ENCODE measurements around the gene TMEM179.

TMEM179 gene

DNA sequence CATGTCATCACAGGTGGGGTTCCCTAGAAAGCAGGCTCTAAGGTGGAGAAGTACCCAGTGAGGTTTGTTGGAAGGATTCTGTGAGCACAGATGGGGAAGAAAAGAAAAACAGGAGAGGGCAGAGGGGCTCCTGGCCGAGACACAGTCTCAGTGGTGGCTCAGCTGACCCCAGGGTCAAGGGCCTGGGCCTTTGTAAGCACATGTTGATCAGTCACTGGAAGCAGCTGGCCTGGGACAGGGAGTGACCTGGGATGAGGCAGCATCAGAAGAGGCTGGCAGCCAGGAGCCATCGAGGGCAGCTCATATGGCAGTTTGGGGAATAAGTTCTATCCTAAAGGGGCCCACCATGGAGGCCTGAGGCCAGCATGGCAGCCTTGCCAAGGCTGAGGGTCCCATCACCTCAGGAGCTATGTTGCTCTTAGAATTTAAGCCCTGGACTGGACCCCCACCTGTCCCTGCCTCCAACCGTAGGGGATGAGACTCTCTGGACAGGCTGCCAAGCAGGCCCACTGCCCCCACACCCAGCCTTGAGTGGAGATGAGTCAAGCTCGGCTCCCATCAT, 6.3 kb upstream of the TMEM179 start:
- Histone ChIP-seq H3K4me3 (ENCODE audit: extremely low read depth, insufficient read depth, low read length, poor library complexity, severe bottlenecking) (no peak overlapping the region), H3K9me3 (ENCODE audit: control insufficient read depth, low read length) (no peaks in the 10 kb centered on the region), H3K4me1 (ENCODE audit: control insufficient read depth, insufficient read depth, low read length, poor library complexity, severe bottlenecking) (no peaks in the 10 kb centered on the region), H3K36me3 (ENCODE audit: control insufficient read depth, insufficient read depth, low read length) (no peaks in the 10 kb centered on the region), H3K27ac (ENCODE audit: low read depth, low read length, severe bottlenecking) (no peak overlapping the region)
- 87% methylated on average over 4 of the region's 4 CpGs for WGBS, 2 experiments (ENCODE audit: insufficient coverage in 2 of 2)

DNA sequence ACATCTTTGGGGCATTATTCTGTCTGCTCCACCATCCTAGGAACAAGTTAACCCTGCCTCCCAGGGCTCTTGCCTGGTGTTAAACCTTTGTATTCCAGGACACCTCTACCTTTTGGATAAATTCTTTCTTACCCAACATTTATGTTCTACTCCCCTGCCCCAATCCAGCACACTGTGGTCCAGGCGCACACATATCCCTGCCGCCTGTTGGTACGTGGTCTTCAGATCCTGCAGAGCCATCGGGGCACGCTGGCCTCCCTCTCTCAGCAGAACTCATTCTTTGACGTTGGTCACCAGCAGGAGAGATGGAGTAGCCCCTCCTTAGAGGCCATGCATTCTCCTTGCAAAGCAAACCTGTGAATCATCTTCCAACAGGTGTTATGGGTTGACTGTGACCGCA, 5.1 kb upstream of the TMEM179 start:
- WGBS, 2 experiments (ENCODE audit: insufficient coverage in 2 of 2): 77 to 80% methylated on average over 6 to 7 of the region's 7 CpGs
- no peak overlapping the region for H3K27ac ChIP-seq (ENCODE audit: low read depth, low read length, severe bottlenecking)
- H3K4me1 ChIP-seq (ENCODE audit: control insufficient read depth, insufficient read depth, low read length, poor library complexity, severe bottlenecking): peaks cover 3% of the 10 kb centered on the region
- H3K9me3 ChIP-seq (ENCODE audit: control insufficient read depth, low read length): no peaks in the 10 kb centered on the region
- no peaks in the 10 kb centered on the region for H3K36me3 ChIP-seq (ENCODE audit: control insufficient read depth, insufficient read depth, low read length)
- no peak overlapping the region for H3K4me3 ChIP-seq (ENCODE audit: extremely low read depth, insufficient read depth, low read length, poor library complexity, severe bottlenecking)

DNA sequence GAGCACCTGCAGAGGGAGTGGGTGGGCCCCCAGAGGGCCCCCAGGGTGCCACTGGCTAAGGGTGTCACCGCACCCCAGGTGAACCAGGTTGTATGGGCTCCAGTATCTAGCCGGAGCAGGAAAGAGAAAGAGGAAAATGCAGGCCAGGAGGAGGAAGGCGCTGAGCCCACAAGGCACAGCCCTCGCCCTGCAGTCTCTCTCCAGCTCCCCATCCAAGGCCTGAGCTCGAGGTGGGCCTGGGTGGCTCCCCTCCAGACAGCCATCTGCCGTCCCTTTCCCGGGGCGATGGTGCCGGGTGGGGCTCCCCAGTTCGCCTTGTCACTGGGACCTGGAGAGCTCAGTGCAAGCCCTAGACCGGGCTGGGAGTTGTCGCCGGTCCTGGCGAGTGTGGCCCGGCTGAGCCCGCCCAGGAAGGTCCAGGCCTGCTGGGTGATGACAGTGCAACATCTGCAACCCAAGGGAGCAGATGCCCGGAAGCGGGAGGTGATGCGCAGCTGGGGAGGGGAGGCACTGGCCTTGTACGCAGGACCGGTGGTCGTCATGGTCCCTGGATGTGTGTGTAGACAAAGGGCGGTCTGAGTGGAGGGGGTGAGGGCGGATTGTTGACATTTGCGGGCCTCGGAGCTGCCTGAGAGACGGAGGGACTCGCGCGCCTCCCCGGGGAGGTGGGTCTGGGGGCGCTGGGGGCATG, 716 bp downstream of the TMEM179 start:
- 51 to 66% methylated on average over 18 to 31 of the region's 32 CpGs for WGBS, 2 experiments (ENCODE audit: insufficient coverage in 2 of 2)
- H3K36me3 ChIP-seq (ENCODE audit: control insufficient read depth, insufficient read depth, low read length): no peaks in the 10 kb centered on the region
- peaks cover 3% of the 10 kb centered on the region for H3K4me1 ChIP-seq (ENCODE audit: control insufficient read depth, insufficient read depth, low read length, poor library complexity, severe bottlenecking)
- no peak overlapping the region for H3K27ac ChIP-seq (ENCODE audit: low read depth, low read length, severe bottlenecking)
- no peaks in the 10 kb centered on the region for H3K9me3 ChIP-seq (ENCODE audit: control insufficient read depth, low read length)
- no peak overlapping the region for H3K4me3 ChIP-seq (ENCODE audit: extremely low read depth, insufficient read depth, low read length, poor library complexity, severe bottlenecking)

DNA sequence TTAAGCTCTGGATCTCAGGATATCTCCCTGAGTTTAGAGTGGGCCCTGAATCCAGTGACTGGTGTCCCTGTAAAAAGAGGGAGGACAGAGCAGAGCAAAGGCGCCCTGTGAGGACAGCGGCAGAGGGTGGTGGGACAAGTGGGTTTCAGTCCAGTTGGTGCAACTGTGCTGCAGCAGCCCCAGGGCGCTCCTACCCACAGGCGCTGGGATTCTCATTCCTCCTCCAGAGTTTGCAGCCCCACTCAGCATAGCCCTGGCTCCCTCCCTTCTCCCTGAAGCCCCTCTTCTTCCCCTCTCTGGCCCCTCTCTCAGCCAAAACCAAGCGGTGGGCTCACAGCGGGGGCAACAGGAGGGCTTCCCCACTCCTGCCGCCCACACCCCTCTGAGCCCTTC, 1.6 kb downstream of the TMEM179 start:
- H3K36me3 ChIP-seq (ENCODE audit: control insufficient read depth, insufficient read depth, low read length): no peaks in the 10 kb centered on the region
- no peak overlapping the region for H3K27ac ChIP-seq (ENCODE audit: low read depth, low read length, severe bottlenecking)
- H3K4me3 ChIP-seq (ENCODE audit: extremely low read depth, insufficient read depth, low read length, poor library complexity, severe bottlenecking): no peak overlapping the region
- 93 to 100% methylated on average over 4 to 5 of the region's 7 CpGs for WGBS, 2 experiments (ENCODE audit: insufficient coverage in 2 of 2)
- H3K4me1 ChIP-seq (ENCODE audit: control insufficient read depth, insufficient read depth, low read length, poor library complexity, severe bottlenecking): peaks cover 3% of the 10 kb centered on the region
- no peaks in the 10 kb centered on the region for H3K9me3 ChIP-seq (ENCODE audit: control insufficient read depth, low read length)

DNA sequence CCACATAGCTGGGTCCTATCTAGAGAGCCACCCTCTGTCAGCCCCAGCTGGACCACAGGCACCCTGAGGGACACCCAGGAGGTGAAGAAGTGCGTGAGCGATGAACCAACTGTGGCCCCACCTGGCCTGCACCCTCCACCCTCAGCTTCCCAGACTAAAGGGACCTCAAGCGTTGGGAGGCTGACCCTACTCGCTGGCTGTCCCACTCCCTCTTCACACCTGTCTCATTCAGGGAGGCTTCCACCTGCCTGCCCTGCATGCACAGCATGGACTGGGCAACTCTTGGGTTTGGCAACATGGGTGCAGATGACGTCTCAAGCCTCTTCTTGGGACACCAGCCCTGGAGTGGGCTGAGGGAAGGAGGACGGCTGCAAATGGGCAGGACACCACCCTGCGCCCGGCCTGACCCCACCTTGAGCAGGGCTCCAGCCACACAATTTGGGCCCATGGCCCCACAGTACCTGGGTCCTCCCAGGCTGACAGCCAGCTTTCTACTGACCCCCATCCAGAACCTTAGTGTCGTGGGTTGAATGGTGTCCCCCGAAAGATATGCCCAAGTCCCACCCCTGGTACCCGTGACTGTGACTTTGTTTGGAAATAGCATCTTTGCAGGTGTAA, 2.1 kb downstream of the TMEM179 start:
- H3K4me1 ChIP-seq (ENCODE audit: control insufficient read depth, insufficient read depth, low read length, poor library complexity, severe bottlenecking): peaks cover 3% of the 10 kb centered on the region
- no peaks in the 10 kb centered on the region for H3K36me3 ChIP-seq (ENCODE audit: control insufficient read depth, insufficient read depth, low read length)
- no peak overlapping the region for H3K27ac ChIP-seq (ENCODE audit: low read depth, low read length, severe bottlenecking)
- 94 to 98% methylated on average over 8 of the region's 11 CpGs for WGBS, 2 experiments (ENCODE audit: insufficient coverage in 2 of 2)
- H3K4me3 ChIP-seq (ENCODE audit: extremely low read depth, insufficient read depth, low read length, poor library complexity, severe bottlenecking): no peak overlapping the region
- H3K9me3 ChIP-seq (ENCODE audit: control insufficient read depth, low read length): no peaks in the 10 kb centered on the region

DNA sequence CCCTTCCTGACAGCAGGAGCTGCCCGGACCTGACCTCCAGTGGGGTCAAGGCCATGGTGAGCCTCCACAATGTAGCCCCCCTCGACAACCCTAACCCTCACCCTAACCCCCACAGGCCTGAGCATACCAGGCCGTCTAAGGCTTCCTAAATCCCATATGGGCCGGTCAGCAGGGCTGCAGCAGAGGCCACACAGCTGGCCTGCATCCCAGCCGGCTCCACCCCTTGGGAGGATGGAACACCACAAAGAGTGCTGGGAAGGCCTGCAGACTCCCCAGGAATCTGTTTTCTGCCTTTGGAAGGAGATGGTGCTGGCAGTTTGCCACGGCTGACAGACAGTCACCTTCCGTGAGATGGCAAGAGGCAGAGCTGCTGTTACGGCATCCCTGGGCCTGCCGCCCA, 2.8 kb downstream of the TMEM179 start:
- Histone ChIP-seq H3K4me1 (ENCODE audit: control insufficient read depth, insufficient read depth, low read length, poor library complexity, severe bottlenecking) (peaks cover 3% of the 10 kb centered on the region), H3K36me3 (ENCODE audit: control insufficient read depth, insufficient read depth, low read length) (no peaks in the 10 kb centered on the region), H3K27ac (ENCODE audit: low read depth, low read length, severe bottlenecking) (no peak overlapping the region), H3K4me3 (ENCODE audit: extremely low read depth, insufficient read depth, low read length, poor library complexity, severe bottlenecking) (no peak overlapping the region), H3K9me3 (ENCODE audit: control insufficient read depth, low read length) (no peaks in the 10 kb centered on the region)
- 73 to 84% methylated on average over 8 of the region's 9 CpGs for WGBS, 2 experiments (ENCODE audit: insufficient coverage in 2 of 2)

DNA sequence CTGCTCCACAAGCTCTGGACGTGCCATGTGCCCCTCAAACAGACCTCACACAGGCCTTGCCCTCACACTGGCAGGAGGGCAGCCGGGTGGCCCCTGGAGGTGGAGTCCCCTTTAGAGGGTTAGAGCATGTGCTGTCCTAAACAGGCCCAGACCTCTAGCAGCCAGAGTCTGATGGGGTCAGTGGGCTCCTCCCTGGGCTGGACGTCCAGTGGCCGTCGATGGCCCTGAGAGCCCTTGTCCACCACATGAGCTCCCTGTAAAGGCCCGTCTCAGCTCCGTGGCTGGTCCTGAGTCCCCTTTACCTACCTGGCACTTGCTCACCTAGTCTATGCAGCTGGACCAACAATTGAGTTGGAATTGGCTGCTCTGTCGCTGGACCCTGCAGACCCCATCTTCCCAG, 3.8 kb downstream of the TMEM179 start:
- 80 to 90% methylated on average over 7 to 8 of the region's 8 CpGs for WGBS, 2 experiments (ENCODE audit: insufficient coverage in 2 of 2)
- H3K9me3 ChIP-seq (ENCODE audit: control insufficient read depth, low read length): no peaks in the 10 kb centered on the region
- H3K4me1 ChIP-seq (ENCODE audit: control insufficient read depth, insufficient read depth, low read length, poor library complexity, severe bottlenecking): peaks cover 3% of the 10 kb centered on the region
- H3K36me3 ChIP-seq (ENCODE audit: control insufficient read depth, insufficient read depth, low read length): no peaks in the 10 kb centered on the region
- no peak overlapping the region for H3K27ac ChIP-seq (ENCODE audit: low read depth, low read length, severe bottlenecking)
- no peak overlapping the region for H3K4me3 ChIP-seq (ENCODE audit: extremely low read depth, insufficient read depth, low read length, poor library complexity, severe bottlenecking)

DNA sequence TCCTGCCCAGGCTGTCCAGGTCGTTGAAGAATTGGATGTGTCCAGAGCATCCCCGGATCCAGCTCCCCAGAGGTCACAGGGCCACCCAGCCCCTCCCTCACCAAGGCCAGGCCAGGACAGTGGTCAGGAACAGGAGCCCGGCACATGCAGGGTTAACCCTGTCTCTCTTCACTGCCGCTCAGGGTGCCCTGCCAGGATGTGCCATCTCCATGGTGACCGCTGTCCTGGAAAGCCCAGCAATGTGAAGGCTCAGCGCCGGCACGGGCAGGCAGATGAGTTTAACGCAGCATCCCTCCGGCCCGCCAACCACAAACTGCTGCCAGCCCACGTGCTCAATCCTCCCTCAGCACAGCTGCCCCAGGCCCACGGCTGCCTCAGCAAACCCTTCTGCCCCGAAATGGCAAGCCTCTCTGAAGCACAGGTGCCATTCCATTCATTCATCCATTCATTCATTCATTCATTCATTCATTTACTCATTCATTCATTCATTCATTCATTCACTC, 4.4 kb downstream of the TMEM179 start:
- H3K9me3 ChIP-seq (ENCODE audit: control insufficient read depth, low read length): no peaks in the 10 kb centered on the region
- H3K4me1 ChIP-seq (ENCODE audit: control insufficient read depth, insufficient read depth, low read length, poor library complexity, severe bottlenecking): peaks cover 3% of the 10 kb centered on the region
- H3K27ac ChIP-seq (ENCODE audit: low read depth, low read length, severe bottlenecking): no peak overlapping the region
- WGBS, 2 experiments (ENCODE audit: insufficient coverage in 2 of 2): 60 to 65% methylated on average over 13 to 14 of the region's 14 CpGs
- no peak overlapping the region for H3K4me3 ChIP-seq (ENCODE audit: extremely low read depth, insufficient read depth, low read length, poor library complexity, severe bottlenecking)
- no peaks in the 10 kb centered on the region for H3K36me3 ChIP-seq (ENCODE audit: control insufficient read depth, insufficient read depth, low read length)

DNA sequence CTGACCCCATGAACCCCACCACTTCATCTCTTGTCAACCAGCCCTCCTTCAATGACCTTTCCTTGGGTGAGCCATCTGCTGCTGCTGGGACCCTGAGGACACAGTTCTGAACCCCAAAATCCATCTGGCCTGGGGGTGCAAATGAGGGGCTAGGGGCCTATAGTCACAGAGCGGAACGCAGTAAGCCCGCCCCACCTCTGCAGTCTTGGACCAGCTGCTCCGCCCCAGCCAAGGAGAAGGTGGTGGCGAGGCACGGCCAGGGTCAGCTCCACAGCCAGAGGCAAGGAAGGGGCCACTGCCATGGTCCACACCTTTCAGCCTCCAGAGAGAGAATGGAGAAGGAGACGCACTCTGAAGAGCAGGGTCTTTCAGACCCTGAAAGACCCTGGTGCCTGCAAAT, 5.1 kb downstream of the TMEM179 start:
- no peaks in the 10 kb centered on the region for H3K4me1 ChIP-seq (ENCODE audit: control insufficient read depth, insufficient read depth, low read length, poor library complexity, severe bottlenecking)
- no peak overlapping the region for H3K4me3 ChIP-seq (ENCODE audit: extremely low read depth, insufficient read depth, low read length, poor library complexity, severe bottlenecking)
- H3K9me3 ChIP-seq (ENCODE audit: control insufficient read depth, low read length): no peaks in the 10 kb centered on the region
- 77 to 88% methylated on average over 4 to 7 of the region's 7 CpGs for WGBS, 2 experiments (ENCODE audit: insufficient coverage in 2 of 2)
- H3K27ac ChIP-seq (ENCODE audit: low read depth, low read length, severe bottlenecking): no peak overlapping the region
- H3K36me3 ChIP-seq (ENCODE audit: control insufficient read depth, insufficient read depth, low read length): no peaks in the 10 kb centered on the region

DNA sequence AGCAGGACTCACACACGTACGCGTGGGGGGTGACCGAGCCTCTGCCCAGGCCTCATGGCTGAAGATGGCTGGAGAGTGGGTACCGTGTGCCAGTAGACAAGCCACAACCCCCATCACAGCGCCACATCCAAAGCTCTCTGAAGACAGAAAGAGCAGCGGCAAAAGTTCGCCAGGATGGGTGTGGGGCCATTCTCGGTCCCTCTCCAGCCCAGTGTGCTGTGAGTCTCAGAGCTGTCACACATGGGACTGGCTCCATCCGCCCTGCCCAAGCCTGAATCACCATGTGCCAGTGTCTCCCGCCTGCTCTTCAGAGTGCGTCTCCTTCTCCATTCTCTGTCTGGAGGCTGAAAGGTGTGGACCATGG, 5.7 kb downstream of the TMEM179 start:
- H3K4me3 ChIP-seq (ENCODE audit: extremely low read depth, insufficient read depth, low read length, poor library complexity, severe bottlenecking): no peak overlapping the region
- no peak overlapping the region for H3K27ac ChIP-seq (ENCODE audit: low read depth, low read length, severe bottlenecking)
- no peaks in the 10 kb centered on the region for H3K9me3 ChIP-seq (ENCODE audit: control insufficient read depth, low read length)
- H3K36me3 ChIP-seq (ENCODE audit: control insufficient read depth, insufficient read depth, low read length): no peaks in the 10 kb centered on the region
- H3K4me1 ChIP-seq (ENCODE audit: control insufficient read depth, insufficient read depth, low read length, poor library complexity, severe bottlenecking): no peaks in the 10 kb centered on the region
- 87 to 91% methylated on average over 10 to 12 of the region's 12 CpGs for WGBS, 2 experiments (ENCODE audit: insufficient coverage in 2 of 2)

Measured in mesodermal cell (in vitro differentiated cells).